Fibroblast of lung (primary cell): Measurements from ENCODE around the gene BTRC. TPM values are rescaled to one million over a fixed set of nuclear protein-coding genes. Genes with fewer than 3 reads are reported as not detected.

Experiments
- DNase-seq, 2 donors: peaks; one replicate each; pipeline versions ENCODE4 v3.0.0 to v3.0.0-alpha.2; 2010; ENCODE audit warnings: low read depth in 2 of 2
- H2AFZ ChIP-seq: 2 replicates; pipeline ENCODE4 v1.5.1; 2012; ENCODE audit warnings: low read length, control low read depth, inconsistent platforms
- H3K27ac ChIP-seq: 2 replicates; pipeline ENCODE4 v1.5.1; 2011; ENCODE audit warnings: low read length, control low read depth; ENCODE audit not compliant: insufficient read depth
- H3K27me3 ChIP-seq: 2 replicates; pipeline ENCODE4 v1.5.1; 2011; ENCODE audit warnings: mild to moderate bottlenecking, low read length; ENCODE audit not compliant: control insufficient read depth, insufficient read depth
- H3K36me3 ChIP-seq: 2 replicates; pipeline ENCODE4 v1.5.1; 2011; ENCODE audit warnings: low read length; ENCODE audit not compliant: control insufficient read depth, insufficient read depth
- H3K4me1 ChIP-seq: 2 replicates; pipeline ENCODE4 v1.5.1; 2011; ENCODE audit warnings: low read length; ENCODE audit not compliant: control insufficient read depth, insufficient read depth; ENCODE audit errors: extremely low read depth
- H3K4me2 ChIP-seq: 2 replicates; pipeline ENCODE4 v1.5.1; 2011; ENCODE audit warnings: low read length, control low read depth; ENCODE audit not compliant: insufficient read depth; ENCODE audit errors: extremely low read depth
- H3K4me3 ChIP-seq, 4 experiments: fragments of 200-600 bp in 1 of 4; sonication (generic) in 1 of 4; replicated peaks in 1 of 4; 2 replicates each; pipeline ENCODE4 v1.5.1; 2011 to 2016; ENCODE audit warnings: low read length in 4 of 4, low read depth in 3 of 4, mild to moderate bottlenecking in 3 of 4, control low read depth in 2 of 4, inconsistent platforms in 1 of 4, mixed read lengths in 1 of 4; ENCODE audit not compliant: insufficient read depth in 1 of 4; ENCODE audit errors: control extremely low read depth in 1 of 4
- H3K79me2 ChIP-seq: 2 replicates; pipeline ENCODE4 v1.5.1; 2012; ENCODE audit warnings: mild to moderate bottlenecking, low read length, inconsistent platforms; ENCODE audit not compliant: control insufficient read depth, insufficient read depth
- H3K9ac ChIP-seq: 2 replicates; pipeline ENCODE4 v1.5.1; 2011; ENCODE audit warnings: mild to moderate bottlenecking, low read length, control low read depth; ENCODE audit not compliant: insufficient read depth
- H3K9me3 ChIP-seq: 2 replicates; pipeline ENCODE4 v1.5.1; 2012; ENCODE audit warnings: low read depth, low read length; ENCODE audit not compliant: control insufficient read depth, insufficient read depth
- H4K20me1 ChIP-seq: 2 replicates; pipeline ENCODE4 v1.5.1; 2011; ENCODE audit warnings: low read length; ENCODE audit not compliant: control insufficient read depth, insufficient read depth; ENCODE audit errors: extremely low read depth
- CTCF ChIP-seq, 2 donors: IDR thresholded peaks in 1 of 2; conservative IDR thresholded peaks in 1 of 2; 1 replicate in 1 of 2; 2 replicates in 1 of 2; pipeline ENCODE4 v1.5.1; 2011 to 2012; ENCODE audit warnings: low read length in 2 of 2, control low read depth in 1 of 2, inconsistent platforms in 1 of 2, low read depth in 1 of 2, mild to moderate bottlenecking in 1 of 2
- EZH2 ChIP-seq: IDR thresholded peaks from 2 replicates; pipeline ENCODE4 v1.5.1; 2012; ENCODE audit warnings: low read length, control low read depth, mild to moderate bottlenecking; ENCODE audit errors: missing control alignments
- polyA plus RNA-seq, 2 donors: library from polyadenylated mRNA; depleted of rRNA in 1 of 2; stranded (reverse) in 1 of 2; unstranded in 1 of 2; fragments of >200 nt; gene quantifications; 2 replicates each; pipeline ENCODE4 v1.2.1, GENCODE V29; 2011 to 2012; ENCODE audit warnings: missing spikeins in 1 of 2
- total RNA-seq: library from RNA; depleted of rRNA; stranded (reverse); fragments of >200 nt; gene quantifications from 2 replicates; pipeline ENCODE4 v1.2.1, GENCODE V29; 2014

Gene BTRC
- total and polyA plus RNA-seq, 2 donors (not counting 1 experiment from before 2014, with no cell fraction given), result 9.2 to 10.9 TPM

GRCh38 chr10:101336382-101336781 lies 17.6 kb upstream of the BTRC start:
- no peak for DNase-seq
- Histone ChIP-seq H3K27me3 (peaks cover 10% of the 10 kb centered on the region), H3K4me2 (no peak overlapping the region), H3K9ac (no peak overlapping the region), H3K9me3 (no peaks in the 10 kb centered on the region), H3K79me2 (no peaks in the 10 kb centered on the region), H4K20me1 (no peaks in the 10 kb centered on the region), H3K36me3 (no peaks in the 10 kb centered on the region), H3K4me1 (no peaks in the 10 kb centered on the region), H3K27ac (no peak overlapping the region), H3K4me3 (no peak overlapping the region), H2AFZ (no peak overlapping the region)
- TF ChIP-seq CTCF (conservative IDR thresholded peaks at IDR 0.05 in 1 of 2, IDR thresholded peaks at IDR 0.05 in 1 of 2; ENCODE audit: low read depth in 1 of 2, low read length in 2 of 2), result no peak
- no peak for TF ChIP-seq EZH2

GRCh38 chr10:101337836-101338235 lies 16.1 kb upstream of the BTRC start:
- no peak overlapping the region for H3K4me3 ChIP-seq
- H3K9ac ChIP-seq, result no peak overlapping the region
- H3K79me2 ChIP-seq, result no peaks in the 10 kb centered on the region
- H3K27me3 ChIP-seq, result peaks cover 13% of the 10 kb centered on the region
- no peaks in the 10 kb centered on the region for H3K4me1 ChIP-seq
- H3K27ac ChIP-seq, result no peak overlapping the region
- no peaks in the 10 kb centered on the region for H3K9me3 ChIP-seq
- no peaks in the 10 kb centered on the region for H4K20me1 ChIP-seq
- H3K4me2 ChIP-seq, result no peak overlapping the region
- H2AFZ ChIP-seq, result no peak overlapping the region
- no peak for DNase-seq
- TF ChIP-seq CTCF (conservative IDR thresholded peaks at IDR 0.05 in 1 of 2, IDR thresholded peaks at IDR 0.05 in 1 of 2; ENCODE audit: low read depth in 1 of 2, low read length in 2 of 2), result no peak
- TF ChIP-seq EZH2, result no peak
- no peaks in the 10 kb centered on the region for H3K36me3 ChIP-seq

GRCh38 chr10:101341438-101341837 lies 12.5 kb upstream of the BTRC start:
- H3K27ac ChIP-seq, result no peak overlapping the region
- H3K4me1 ChIP-seq, result no peaks in the 10 kb centered on the region
- DNase-seq, result no peak
- no peak overlapping the region for H2AFZ ChIP-seq
- H3K79me2 ChIP-seq, result no peaks in the 10 kb centered on the region
- peaks cover 9% of the 10 kb centered on the region for H3K27me3 ChIP-seq
- TF ChIP-seq CTCF (conservative IDR thresholded peaks at IDR 0.05 in 1 of 2, IDR thresholded peaks at IDR 0.05 in 1 of 2; ENCODE audit: low read depth in 1 of 2, low read length in 2 of 2), result no peak
- TF ChIP-seq EZH2, result no peak
- H3K4me3 ChIP-seq, result no peak overlapping the region
- no peaks in the 10 kb centered on the region for H3K9me3 ChIP-seq
- no peaks in the 10 kb centered on the region for H3K36me3 ChIP-seq
- no peaks in the 10 kb centered on the region for H4K20me1 ChIP-seq
- no peak overlapping the region for H3K9ac ChIP-seq
- no peak overlapping the region for H3K4me2 ChIP-seq
